HG03045 (cell line): ENCODE results near the gene ZNF618.

Experiments used
- ATAC-seq: cut with Tn5 transposase; IDR thresholded peaks from one replicate; pipeline ENCODE4 v1.9.1; 2021; ENCODE audit warnings: mild to moderate bottlenecking, moderate library complexity; ENCODE audit not compliant: unreplicated experiment

The ZNF618 gene

DNA sequence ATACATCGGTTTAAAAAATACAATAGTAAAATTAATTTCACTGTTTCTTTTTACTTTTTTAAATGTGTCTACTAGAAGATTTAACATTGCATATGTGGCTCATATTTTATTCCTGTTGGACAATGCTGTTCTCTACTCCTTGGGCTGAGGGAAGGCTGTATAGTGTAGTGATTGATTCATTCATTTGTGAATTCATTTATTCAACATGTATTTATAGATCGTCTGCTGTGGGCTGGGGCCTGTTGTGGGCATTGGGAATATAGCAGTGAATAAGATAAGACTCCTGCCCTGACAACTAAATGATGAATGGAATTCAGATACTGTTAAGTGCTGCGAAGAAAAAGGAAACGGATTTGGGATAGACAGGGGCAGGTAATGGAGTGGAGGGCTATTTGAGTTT is 55.7 kb downstream of the ZNF618 start:
- ATAC-seq: no peak

DNA sequence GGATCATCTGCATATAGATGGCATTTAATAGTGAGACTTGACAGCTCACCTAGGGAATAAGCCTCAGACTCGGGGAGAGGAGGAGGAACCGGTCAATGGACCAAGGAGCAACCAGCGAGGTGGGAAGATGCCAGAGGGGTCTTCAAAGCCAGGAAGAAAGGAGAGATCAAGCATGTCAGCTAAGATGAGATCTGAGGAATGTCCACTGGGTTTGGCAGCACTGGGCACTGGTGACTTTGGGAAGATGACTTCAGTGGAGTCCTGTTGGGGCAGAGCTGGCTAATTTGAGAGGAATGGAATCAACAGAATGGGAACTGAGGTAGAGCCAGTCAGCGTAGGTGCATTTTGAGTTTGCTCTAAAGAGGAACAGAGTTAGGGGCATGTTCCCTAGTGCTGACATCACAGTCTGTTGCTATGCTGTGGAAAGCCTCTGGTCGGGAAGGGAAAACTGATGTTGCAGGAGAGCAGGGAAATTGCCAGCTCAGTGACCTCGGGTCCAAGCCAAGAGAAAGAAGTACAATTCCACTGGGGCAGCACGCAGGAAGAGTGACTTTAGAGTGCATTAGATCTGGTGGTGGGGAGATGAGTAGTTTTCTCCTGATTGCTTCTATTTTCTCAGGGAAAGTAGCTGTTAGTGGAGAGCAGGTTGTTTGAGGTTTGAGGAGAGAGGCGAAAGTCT is 56.9 kb downstream of the ZNF618 start:
- ATAC-seq: no peak

DNA sequence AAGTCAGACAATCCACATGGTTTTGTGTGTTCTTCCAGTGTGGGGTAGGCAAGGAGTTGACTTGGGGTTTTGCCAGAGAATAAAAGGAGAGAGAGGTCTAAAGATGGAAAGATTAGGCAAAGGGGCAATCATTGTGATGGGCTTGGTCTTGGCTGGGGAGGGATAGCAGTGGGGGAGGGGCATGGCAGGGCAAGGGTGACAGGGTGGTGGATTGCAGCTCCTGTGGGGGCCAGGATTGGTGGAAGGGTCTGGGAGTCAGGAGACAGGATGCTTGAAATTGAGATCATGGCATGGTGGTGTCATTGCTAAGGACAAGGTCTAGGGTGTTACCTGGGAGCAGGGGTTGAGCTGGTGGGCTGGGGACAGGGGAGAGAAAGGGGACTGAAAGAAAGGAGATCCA is 57.6 kb downstream of the ZNF618 start:
- ATAC-seq: no peak

DNA sequence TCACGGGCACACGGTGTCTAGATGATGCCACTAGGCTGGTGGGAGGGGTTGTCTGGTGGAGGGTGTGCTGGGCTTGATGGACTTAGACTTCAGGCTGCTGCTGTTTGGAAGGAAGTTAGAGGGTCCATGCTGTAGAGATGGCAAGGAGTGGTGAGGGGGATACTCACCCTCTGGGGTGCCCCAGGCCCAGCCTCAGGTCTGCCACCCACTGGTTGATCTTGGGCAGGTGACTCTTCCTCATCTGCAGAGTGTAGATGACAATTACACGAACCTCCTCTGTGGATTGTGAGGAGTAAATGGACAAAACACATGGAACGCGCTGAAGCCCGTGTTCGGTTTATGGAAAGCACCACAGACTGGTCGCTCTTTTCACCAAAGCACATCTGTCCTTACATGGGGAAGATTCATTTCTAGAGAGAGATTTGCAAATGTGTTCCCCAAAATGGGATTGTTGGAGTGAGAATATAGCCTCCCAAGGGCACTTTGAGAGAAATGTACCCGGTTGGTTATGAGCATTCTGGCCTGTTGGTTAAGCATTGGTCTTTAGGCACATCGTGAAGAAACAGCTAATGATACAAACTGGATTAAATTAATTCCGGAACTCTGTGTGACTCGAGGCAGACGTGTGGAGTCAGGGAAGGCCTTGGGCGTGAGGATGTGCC is 58.2 kb downstream of the ZNF618 start:
- ATAC-seq: no peak

DNA sequence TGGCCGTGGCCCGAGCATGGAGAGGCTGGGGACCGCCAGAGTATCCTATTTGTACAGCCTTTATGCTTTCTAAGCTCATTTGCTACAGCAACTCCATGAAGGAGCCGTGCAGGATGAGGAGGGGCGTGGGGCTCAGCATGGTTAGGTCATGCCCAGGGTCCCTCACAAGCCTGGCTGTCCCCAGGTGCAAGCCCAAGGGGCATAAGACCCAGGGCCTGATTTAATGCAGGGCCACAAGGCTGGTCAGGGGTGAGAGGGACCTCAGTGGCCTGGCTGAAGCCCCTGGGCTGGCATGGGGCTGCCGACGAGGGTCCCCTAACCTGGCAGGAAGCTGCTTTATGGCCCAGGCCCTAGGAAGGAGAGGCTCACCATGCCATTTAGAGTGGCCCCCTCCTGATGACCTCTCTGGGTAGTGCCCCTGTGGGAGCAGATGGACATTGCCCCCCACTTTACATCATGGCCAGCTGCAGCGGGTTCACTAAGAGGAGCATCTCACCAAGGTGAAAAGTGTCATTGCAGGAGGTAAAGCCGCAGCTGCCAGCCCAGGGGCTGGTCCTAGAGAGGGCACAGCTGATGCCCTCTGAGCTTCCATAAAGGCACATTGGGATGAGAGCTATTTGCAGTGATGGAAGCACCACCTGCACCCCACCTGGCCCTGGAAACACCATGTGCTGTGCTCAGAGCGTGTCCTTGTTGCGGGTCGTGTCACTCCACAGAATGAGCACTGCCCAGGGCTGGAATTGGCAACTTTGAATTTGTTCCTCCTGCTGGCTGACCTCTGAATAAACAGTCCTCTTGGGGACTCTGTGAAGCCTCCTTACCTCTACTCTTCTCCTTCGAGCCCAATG is 58.9 kb downstream of the ZNF618 start:
- ATAC-seq: no peak

DNA sequence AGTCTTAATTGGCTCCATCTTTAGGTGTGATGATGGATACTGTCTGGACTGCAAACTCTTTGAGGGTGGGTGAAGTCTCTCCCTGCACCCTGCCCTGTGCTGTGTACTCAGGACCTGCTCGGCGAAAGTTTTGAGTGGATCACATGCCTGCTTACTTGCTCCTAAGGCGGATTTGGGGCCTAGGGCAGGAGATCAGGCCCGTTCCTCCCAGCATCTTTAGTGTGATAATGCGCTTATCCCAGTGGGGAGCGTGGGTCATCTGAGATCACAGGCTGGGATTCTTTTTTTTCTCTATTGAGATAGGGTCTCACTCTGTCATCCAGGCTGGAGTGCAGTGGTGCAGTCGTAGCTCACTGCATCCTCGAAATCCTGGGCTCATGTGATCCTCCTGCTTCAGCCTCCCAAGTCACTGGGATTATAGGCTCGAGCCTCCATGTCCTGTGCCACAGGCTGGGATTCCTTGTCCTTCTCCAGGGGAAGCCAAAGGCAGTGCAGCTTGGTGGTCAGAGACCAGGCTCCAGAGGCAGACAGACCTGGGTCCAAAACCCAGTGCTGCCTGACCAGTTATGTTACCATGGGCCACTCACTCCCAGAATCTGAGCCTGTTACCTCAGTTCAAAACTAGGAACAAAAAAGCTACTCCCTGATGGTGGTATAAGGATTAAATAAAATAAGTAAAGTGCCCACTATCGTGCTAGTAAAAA is 59.7 kb downstream of the ZNF618 start:
- ATAC-seq: no peak

DNA sequence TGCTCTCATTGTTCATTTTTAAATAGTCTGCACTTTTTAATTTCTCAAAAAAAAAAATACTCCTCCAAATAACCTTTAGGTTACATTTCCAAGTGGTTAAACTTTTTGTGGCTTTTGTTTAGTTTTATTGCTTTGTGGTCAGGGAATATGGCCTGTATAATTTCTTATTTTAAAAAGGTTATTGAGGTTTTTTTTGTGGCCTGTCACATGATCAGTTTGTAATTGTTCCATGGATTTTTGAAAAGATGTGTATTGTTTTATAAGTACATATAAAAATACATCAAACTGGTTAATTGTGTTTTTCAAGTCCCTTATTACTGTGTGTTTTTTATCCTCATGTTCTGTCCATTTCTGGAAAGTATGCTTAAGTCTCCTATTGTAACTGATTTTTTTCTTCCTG is 64.0 kb downstream of the ZNF618 start:
- no peak for ATAC-seq

DNA sequence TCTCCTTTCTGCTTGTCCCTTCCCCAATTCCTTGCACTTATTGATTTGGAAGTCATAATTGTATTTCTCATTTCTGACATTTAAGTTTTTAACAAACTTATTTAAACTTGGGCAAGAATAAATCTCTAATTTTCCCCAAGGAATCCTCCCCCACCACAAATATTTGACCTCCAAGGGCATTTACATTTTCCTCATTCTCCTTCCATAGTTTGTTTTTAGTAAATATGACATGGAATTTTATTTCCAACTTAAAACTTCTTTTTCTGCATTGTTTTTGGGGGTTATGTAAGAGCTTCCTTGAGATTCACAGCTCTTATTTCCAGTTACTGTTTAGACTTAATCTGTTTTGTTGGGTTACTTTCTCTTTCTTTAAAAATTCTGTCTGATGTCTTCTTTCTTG is 64.9 kb downstream of the ZNF618 start:
- ATAC-seq: no peak

DNA sequence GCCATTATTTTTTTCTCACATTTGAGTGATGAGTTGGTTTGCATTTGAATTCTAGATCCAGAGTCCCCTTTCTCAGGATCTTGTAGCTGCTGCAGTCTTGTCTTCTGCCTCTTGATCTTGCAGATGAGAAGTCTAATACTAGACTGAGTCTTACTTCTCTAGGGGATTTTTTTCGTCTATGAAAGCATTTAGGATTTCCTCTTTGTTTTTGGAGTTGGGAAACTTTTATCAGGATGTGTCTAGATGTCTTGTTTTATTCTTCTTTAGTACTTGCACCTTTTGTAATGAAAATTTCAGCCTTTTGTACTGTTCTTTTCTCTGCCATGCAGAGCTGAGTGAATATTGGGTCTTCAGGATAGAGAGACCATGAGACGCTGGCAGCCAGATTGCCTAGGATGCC is 65.4 kb downstream of the ZNF618 start:
- ATAC-seq: no peak

DNA sequence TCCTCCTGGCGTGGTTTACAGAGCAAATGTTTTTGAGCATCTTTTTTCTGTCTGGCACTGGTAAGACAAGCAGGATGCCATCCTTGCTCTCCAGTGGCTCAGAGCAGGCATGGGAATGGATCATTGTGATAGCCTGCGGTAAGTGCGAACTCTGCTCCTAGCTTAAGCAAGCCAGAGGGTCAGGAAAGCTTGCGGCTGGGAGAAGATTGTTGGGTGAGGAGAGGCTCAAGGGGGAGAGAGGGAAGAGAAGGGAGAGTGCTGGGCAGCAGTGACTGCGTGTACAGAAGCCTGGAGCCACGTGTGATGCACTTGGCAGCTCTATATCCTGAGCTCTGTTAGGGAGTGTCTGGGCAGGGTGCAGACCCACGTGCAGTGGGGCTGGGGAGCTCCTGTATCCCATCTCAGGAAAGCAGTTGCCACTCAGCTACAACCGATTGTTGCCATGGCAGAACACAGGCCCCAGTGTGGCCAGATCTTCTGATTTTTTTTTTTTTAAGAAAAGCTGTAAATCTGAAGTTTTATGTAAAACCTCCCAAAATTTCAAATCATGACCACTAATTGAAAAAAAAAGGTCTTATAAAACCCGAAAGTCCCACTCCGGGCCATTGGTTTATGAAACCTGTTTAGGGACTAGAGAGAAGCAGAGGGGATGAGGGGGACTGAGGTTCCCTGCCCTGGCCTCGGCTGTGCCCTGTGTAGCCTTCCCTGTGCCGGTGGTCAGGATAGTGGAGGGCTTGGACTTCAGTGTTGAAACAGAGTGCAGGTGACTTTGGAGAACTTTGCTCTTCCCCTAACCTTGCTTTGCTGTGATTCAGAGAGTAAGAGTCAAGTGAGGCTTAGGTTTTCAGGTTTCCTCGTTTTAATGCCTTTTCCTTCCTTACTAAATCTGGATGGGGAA is 67.3 kb downstream of the ZNF618 start:
- ATAC-seq: no peak

DNA sequence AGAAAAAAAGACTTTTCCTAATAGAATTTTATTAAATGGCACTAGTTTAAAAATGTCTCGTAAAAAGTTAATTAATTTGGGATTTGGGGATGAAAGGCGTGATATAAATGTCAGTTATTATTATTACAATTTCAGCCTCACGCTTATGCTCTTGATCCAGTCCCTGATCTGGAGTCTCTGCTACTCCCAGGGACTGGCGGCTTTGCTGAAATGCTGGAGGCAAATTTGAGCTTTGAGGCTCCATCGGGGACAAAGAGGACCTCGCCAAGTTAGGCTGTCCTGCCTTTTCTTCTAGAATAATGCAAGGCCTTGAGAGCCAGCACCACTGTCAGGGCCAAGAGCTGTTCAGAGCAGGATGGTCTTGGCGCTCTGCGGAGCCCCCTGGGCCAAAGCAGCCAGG is 69.7 kb downstream of the ZNF618 start:
- no peak for ATAC-seq

DNA sequence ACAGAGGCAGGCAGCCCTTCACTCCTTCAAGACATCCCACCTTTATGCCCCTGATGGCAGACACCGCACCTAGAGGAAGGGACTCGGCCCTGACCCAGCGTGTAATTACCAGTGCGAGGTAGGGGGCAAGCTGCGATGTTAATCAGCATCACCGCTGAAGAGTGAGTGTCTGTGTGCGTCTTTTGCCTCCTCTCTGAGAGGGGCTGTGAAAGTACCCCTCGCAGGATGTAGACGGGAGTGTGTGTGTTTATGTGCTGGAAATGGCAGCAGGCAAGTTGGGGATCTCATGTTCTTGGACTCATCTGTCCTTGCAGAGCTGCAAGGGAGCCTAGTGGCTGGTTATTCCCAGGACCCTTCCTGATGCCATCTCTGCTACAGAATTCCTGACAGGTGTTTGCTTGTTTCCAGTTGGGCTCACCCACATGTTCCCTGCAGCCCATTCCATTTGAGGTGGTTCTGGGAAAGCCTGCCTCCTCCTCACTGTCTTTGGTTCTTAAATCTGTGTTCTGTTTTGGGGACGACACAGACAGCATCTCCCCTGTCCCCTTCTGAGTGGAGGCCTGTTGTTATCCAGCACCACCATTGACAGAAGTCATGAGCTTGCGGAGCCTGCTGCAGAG is 70.5 kb downstream of the ZNF618 start:
- ATAC-seq: no peak

DNA sequence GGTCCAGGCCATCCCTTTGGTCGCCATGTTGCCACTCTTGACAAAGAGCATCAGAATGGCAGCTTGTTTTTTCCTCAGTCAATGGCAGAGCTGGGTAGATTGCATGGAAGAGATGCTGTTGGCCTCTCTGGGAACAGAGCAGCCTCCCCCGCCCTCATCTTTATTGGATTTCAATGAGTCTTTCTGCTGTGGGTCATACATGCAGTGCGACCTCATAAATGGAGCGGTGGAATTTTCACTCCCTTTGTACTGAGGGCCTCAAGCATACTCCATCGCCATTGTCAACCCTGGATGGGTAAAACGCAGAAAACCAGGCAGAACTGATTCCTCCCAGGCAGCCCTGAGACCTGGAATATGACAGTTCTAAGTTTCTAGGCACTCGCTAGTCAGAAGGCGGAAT is 71.8 kb downstream of the ZNF618 start:
- no peak for ATAC-seq

DNA sequence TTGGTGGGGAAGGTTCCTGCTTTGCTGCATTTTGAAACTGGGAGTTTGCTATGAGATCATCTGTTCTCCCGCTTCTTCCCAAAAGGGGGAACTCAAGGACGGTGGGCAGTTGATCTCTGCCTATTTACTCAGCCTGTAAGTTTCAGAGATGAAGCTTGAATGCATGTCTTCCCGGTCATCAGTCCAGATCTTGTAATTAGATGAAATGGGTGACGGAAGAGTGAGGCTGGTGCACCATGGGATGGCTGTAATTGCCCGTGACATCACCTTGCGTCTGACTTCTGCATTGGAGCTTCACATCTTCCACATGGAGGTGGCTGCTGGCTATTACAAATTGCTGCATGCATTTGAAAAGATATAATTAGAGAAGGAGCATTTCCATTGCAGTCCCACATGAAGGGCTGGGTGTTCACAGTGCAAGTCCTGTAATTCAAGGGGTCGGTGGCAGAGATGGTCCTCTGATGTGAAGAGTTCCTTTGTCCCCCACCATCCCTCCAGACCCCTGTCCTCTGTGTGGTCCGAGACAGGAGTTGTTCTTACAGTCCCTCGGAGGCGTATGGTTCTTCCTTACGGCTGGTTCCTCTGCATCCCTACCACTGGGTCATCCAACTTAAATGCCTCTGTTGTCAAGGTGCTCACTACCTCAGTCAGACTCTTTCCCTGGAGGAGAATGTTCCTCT is 72.9 kb downstream of the ZNF618 start:
- no peak for ATAC-seq

DNA sequence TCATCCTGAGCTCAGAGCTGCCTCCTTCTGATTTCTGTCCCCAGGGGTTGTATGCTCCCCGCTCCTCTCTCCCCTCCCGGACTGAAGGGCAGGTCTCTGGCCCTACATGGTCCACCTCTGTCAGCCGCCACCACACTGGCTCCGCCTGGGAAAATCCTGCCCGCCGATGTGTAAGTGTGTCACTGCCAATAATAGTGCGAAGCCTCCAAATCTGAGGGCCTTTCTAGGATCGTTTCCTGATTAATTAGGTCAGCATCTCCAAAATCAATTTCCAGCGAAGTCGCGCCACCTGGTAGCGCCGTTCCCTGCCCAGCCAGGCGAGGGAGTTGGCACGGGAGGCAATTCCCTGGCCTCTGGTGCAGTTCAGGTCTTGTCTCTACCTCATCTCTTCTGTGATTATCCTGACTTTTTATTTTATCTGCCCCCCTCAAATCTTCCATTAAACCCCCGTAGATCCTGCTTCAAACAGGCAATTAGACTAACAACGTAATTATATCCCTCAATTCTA is 73.5 kb downstream of the ZNF618 start:
- no peak for ATAC-seq

DNA sequence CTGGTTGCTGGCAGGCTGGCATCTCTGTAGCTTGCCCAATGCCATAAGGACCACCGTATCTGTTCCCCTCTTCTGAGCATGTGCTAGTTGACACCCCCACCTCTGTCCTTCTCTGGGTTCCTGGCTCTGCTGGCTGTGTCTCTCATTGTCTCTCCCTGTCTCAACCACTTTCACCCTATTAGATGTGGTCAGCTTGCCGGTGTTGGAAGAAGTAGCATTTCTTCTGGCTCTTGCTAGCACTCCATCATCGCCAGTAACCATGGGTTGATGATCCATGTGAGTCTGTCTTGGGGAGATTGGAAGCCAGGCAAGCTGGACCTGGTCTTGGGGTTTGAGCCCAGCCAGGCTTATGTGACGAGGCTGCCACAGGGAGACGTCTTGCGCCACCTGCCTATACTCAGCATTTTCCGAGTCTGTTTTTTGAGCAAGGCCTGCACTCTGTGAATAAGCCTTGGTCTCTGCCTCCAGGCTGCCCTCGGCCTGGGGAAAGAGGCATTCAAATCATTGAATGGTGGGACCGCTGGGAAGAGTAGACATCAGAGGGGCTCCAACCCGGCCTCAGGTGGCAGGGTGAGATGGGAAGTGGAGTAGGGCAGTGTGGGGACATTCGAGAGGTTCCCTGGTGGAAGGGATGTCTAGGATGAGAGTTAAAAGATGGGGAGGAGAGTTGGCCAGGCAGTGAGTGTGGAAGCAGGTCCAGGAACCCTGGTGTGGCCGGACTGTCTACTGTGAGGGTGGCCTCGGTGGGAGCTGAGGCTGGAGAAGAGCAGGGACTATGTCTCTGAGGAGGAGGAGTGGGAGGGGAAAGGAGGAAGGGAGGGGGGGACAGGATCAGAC is 74.3 kb downstream of the ZNF618 start:
- no peak for ATAC-seq

DNA sequence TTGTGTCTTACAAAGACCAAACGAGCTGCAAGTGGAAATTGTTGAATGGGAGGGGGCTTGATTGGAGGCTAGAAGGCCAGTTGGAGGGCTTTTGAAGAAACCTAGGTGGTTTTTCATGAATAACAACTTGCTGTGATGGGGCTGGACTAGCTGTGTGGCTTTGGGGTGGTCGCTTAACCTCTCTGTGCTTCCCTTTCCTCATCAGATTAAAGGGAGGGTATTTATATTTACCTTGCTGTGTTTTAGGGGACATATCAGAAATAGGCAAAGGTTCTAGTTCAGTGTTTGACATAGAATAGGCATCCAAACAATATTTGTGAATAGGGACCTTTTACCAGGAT is 74.9 kb downstream of the ZNF618 start:
- ATAC-seq: no peak

DNA sequence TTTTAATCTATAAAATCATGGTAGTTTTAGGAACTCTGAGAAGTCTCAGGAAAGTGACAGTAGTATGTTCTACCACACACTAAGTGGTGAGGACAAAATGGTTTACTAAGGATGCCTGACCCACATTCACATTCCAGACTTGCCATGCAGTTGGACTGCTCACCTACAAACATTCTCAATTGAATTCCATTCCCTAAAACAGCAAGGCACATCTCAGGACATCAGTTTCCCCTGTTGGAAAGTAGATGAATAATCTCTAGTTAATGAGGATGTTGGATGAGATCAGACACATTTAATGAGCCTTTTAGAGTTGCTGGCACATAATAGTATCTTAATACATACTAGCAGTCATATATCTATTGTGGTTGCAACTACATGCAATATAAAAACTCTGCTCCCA is 76.6 kb downstream of the ZNF618 start:
- ATAC-seq: no peak
